ENCODE data around the gene RNASE11.

RNASE11 gene

GRCh38 chr14:20587489-20588154 lies at the start of gene RNASE11:
Gene RNASE11 (minus strand): TSS chr14:20588001.
- POLR2A ChIA-PET: interaction anchor here (0.6 kb wide), 1 partner anchor 112 kb away, joined by 3 read pairs; no protein-coding TSS in a partner anchor
- CTCF ChIA-PET: no interaction called here
- H3K27ac ChIP-seq (ENCODE audit: extremely low read depth, low read depth, low read length): no peak within 1 kb of the TSS

GRCh38 chr14:20632831-20633691 lies 45.3 kb upstream of the RNASE11 start:
- Histone ChIP-seq H3K27ac (ENCODE audit: extremely low read depth, low read depth, low read length) (no peak overlapping the region; the same call in 1 of the 2 replicates), H3K4me3 (ENCODE audit: low read depth, low read length) (peak overlapping the region; percentile 65), H3K9me3 (ENCODE audit: control insufficient read depth, insufficient read depth, low read depth, low read length) (no peaks in the 10 kb centered on the region), H3K4me1 (ENCODE audit: control insufficient read depth, insufficient read depth, low read length) (no peaks in the 10 kb centered on the region), H3K36me3 (ENCODE audit: control insufficient read depth in 2 of 2, insufficient read depth in 1 of 2, low read length in 2 of 2) (no peaks in the 10 kb centered on the region)
- ChIA-PET CTCF (interaction anchor here (0.9 to 2.5 kb wide), 3 partner anchors 24 to 57 kb away, joined by 3 to 13 read pairs (median 4); no protein-coding TSS in a partner anchor), POLR2A (interaction anchor here (2.0 to 3.3 kb wide), 3 partner anchors 19 to 50 kb away, joined by 10 to 40 read pairs (median 11); partner anchors contain the start of gene RNASE4)
- TF ChIP-seq TRIM28 (IDR thresholded peaks at IDR 0.05; ENCODE audit: borderline replicate concordance, low read length): peak; percentile 45; the same call in 1 of the 2 replicates
- no peak for TF ChIP-seq ZNF26 (tag by site-specific recombination; IDR thresholded peaks at IDR 0.05)
- no peak for TF ChIP-seq ZNF658 (tag by site-specific recombination; IDR thresholded peaks at IDR 0.05)
- no peak for TF ChIP-seq ZNF37A (tag by site-specific recombination; IDR thresholded peaks at IDR 0.05)
- TF ChIP-seq, protein P1, sequence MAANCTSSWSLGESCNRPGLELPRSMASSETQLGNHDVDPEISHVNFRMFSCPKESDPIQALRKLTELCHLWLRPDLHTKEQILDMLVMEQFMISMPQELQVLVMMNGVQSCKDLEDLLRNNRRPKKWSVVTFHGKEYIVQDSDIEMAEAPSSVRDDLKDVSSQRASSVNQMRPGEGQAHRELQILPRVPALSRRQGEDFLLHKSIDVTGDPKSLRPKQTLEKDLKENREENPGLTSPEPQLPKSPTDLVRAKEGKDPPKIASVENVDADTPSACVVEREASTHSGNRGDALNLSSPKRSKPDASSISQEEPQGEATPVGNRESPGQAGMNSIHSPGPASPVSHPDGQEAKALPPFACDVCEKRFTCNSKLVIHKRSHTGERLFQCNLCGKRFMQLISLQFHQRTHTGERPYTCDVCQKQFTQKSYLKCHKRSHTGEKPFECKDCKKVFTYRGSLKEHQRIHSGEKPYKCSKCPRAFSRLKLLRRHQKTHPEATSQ (tag by site-specific recombination; IDR thresholded peaks at IDR 0.05): no peak
- no peak for TF ChIP-seq ZNF473 (tag by site-specific recombination; IDR thresholded peaks at IDR 0.05)
- TF ChIP-seq, protein P2, sequence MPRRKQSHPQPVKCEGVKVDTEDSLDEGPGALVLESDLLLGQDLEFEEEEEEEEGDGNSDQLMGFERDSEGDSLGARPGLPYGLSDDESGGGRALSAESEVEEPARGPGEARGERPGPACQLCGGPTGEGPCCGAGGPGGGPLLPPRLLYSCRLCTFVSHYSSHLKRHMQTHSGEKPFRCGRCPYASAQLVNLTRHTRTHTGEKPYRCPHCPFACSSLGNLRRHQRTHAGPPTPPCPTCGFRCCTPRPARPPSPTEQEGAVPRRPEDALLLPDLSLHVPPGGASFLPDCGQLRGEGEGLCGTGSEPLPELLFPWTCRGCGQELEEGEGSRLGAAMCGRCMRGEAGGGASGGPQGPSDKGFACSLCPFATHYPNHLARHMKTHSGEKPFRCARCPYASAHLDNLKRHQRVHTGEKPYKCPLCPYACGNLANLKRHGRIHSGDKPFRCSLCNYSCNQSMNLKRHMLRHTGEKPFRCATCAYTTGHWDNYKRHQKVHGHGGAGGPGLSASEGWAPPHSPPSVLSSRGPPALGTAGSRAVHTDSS (tag by site-specific recombination; IDR thresholded peaks at IDR 0.05): peak; percentile 84
- TF ChIP-seq ZNF239 (tag by site-specific recombination; IDR thresholded peaks at IDR 0.05): no peak
- no peak for TF ChIP-seq ZNF548 (tag by site-specific recombination; IDR thresholded peaks at IDR 0.05)
- no peak for TF ChIP-seq ZNF175 (tag by site-specific recombination; IDR thresholded peaks at IDR 0.05)
- TF ChIP-seq ZNF391 (tag by site-specific recombination; IDR thresholded peaks at IDR 0.05; ENCODE audit: borderline replicate concordance, low read depth): no peak
- no peak for TF ChIP-seq ZNF792 (tag by site-specific recombination; IDR thresholded peaks at IDR 0.05)
- TF ChIP-seq ZNF521 (tag by site-specific recombination; IDR thresholded peaks at IDR 0.05): no peak
- no peak for TF ChIP-seq ZNF416 (tag by site-specific recombination; IDR thresholded peaks at IDR 0.05)
- no peak for TF ChIP-seq ZNF777 (tag by site-specific recombination; IDR thresholded peaks at IDR 0.05; ENCODE audit: borderline replicate concordance)
- no peak for TF ChIP-seq ZNF114 (tag by site-specific recombination; IDR thresholded peaks at IDR 0.05)
- TF ChIP-seq INSM2 (tag by site-specific recombination; IDR thresholded peaks at IDR 0.05): no peak; the same call in 1 of the 2 replicates
- peak; percentile 79 for TF ChIP-seq ZEB2 (tag by site-specific recombination; IDR thresholded peaks at IDR 0.05)
- peak; percentile 27; the same call in 1 of the 2 replicates for TF ChIP-seq ZBTB48 (tag by site-specific recombination; IDR thresholded peaks at IDR 0.05)

More at GRCh38 chr14:20587489-20588154, at the start of gene RNASE11:
- Histone ChIP-seq H3K36me3 (ENCODE audit: control insufficient read depth in 2 of 2, insufficient read depth in 1 of 2, low read length in 2 of 2) (no peaks in the 10 kb centered on the region), H3K9me3 (ENCODE audit: control insufficient read depth, insufficient read depth, low read depth, low read length) (no peaks in the 10 kb centered on the region), H3K4me3 (ENCODE audit: low read depth, low read length) (no peak within 1 kb of the TSS), H3K4me1 (ENCODE audit: control insufficient read depth, insufficient read depth, low read length) (no peaks in the 10 kb centered on the region)
- TF ChIP-seq, protein P3, sequence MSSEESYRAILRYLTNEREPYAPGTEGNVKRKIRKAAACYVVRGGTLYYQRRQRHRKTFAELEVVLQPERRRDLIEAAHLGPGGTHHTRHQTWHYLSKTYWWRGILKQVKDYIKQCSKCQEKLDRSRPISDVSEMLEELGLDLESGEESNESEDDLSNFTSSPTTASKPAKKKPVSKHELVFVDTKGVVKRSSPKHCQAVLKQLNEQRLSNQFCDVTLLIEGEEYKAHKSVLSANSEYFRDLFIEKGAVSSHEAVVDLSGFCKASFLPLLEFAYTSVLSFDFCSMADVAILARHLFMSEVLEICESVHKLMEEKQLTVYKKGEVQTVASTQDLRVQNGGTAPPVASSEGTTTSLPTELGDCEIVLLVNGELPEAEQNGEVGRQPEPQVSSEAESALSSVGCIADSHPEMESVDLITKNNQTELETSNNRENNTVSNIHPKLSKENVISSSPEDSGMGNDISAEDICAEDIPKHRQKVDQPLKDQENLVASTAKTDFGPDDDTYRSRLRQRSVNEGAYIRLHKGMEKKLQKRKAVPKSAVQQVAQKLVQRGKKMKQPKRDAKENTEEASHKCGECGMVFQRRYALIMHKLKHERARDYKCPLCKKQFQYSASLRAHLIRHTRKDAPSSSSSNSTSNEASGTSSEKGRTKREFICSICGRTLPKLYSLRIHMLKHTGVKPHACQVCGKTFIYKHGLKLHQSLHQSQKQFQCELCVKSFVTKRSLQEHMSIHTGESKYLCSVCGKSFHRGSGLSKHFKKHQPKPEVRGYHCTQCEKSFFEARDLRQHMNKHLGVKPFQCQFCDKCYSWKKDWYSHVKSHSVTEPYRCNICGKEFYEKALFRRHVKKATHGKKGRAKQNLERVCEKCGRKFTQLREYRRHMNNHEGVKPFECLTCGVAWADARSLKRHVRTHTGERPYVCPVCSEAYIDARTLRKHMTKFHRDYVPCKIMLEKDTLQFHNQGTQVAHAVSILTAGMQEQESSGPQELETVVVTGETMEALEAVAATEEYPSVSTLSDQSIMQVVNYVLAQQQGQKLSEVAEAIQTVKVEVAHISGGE (tag by site-specific recombination; conservative IDR thresholded peaks at IDR 0.05; ENCODE audit: low read depth): no peak

All from HEK293 (cell line).